Activated gamma-delta T cell (primary cell): Measurements from ENCODE around the gene TLE1.
"Not testable (repeated sequence)": the region's sequence is repeated elsewhere in the genome, so short reads cannot be mapped to it uniquely, and the experiment has no call there.

Experiments used
- DNase-seq: peaks from one replicate; lab custom pipeline; 2025; lab: John Stamatoyannopoulos, UW
- total RNA-seq, 2 donors: gene quantifications; one replicate each; lab custom pipeline; 2026; lab: John Stamatoyannopoulos, UW

TLE1 gene
- total RNA-seq, result 6.7 to 13.1 reads per million in 2 donors

- peak; percentile 87 for DNase-seq
Observed at GRCh38 chr9:81689343-81690175, at the start of gene TLE1. TSS of gene TLE1 (minus strand) at chr9:81689547. CDS start at chr9:81688240, 1,307 bp downstream.

DNA sequence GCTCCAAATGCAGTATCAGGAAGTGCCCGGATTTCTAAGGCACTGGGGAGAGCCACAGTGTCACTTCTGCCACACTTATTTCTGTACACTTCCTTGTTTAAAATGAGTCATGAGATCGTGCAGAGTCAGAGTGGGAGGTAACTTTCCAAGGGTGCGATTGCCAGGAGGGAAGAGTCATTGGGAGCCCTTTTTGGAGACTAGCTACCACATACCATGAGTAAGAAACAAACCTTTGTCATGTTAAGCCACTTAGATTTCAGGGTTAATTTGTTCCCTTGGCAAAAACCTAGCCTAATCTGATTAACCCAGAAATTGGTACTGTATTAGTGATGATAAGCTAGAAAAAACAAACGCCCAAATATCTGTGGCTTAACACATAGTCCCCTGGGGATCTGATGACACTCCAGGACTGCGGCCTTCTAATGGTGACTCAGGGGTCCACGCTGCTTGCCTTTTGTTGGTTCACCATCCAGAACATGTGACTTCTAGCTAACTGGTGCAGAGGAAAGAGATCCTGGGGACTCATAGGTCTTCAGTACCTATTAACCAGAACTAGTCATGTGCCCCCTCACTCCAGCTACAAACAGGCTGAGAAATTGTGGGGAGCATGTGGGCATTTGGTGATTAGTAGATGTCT, 48.6 kb upstream of the TLE1 start:
- DNase-seq, result no peak

DNA sequence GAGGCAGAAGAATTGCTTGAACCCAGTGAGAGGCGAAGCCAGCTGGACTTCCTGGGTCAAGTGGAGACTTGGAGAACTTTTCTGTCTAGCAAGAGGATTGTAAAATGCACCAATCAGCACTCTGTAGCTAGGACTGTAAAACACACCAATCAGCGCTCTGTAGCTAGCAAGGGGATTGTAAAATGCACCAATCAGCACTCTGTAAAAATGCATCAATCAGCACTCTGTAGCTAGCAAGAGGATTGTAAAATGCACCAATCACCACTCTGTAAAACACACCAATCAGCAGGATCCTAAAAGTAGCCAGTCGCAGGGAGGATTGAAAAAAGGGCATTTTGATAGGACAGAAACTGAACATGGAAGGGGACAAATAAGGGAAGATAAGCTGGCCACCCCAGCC, 41.2 kb upstream of the TLE1 start:
- not testable (repeated sequence) for DNase-seq

- no peak for DNase-seq
Observed at GRCh38 chr9:81729135-81729534, 39.8 kb upstream of the TLE1 start.

- no peak for DNase-seq
Observed at GRCh38 chr9:81724242-81724889, 35.0 kb upstream of the TLE1 start.

DNA sequence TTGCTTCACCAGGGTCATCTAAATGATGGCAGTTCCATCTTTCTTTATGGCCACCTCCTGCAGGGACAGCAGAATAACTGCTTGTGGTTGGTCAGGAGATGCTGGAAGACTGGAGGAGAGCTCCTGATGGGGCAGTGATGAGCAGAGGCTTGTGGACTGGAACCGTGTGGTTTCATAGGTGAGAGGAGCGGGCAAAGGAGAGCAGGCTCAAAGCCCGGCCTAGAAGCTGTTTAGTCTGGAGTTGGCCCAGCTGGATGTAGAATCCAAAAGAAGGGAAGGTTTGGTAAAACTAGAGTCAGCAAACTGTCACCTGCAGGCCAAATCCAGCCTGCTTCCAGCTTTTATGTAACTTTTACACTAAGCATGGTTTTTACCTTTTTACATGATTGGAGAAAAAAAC, 32.9 kb upstream of the TLE1 start:
- DNase-seq, result no peak

- no peak for DNase-seq
Observed at GRCh38 chr9:81720450-81721086, 31.2 kb upstream of the TLE1 start.

- DNase-seq, result no peak
Observed at GRCh38 chr9:81719972-81720371, 30.6 kb upstream of the TLE1 start.

GRCh38 chr9:81718244-81718643, 28.9 kb upstream of the TLE1 start:
- DNase-seq, result no peak

DNA sequence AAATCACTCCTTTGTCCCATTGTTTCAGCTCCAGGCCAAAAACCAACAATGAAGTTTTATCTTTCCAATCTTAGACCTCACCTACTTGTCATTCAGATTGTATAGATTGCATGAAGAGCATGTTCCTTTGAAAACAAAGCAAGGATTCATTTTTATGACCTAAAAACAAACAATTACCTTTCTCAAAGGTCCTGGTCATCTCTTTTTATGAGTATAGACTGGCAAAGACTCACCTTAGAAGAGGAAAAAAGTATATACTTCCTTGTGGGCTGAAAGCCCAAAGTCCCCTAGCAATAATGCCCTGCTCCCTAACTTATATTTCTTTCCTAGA, 28.4 kb upstream of the TLE1 start:
- no peak for DNase-seq

GRCh38 chr9:81717061-81717746, 27.9 kb upstream of the TLE1 start:
- DNase-seq, result no peak

DNA sequence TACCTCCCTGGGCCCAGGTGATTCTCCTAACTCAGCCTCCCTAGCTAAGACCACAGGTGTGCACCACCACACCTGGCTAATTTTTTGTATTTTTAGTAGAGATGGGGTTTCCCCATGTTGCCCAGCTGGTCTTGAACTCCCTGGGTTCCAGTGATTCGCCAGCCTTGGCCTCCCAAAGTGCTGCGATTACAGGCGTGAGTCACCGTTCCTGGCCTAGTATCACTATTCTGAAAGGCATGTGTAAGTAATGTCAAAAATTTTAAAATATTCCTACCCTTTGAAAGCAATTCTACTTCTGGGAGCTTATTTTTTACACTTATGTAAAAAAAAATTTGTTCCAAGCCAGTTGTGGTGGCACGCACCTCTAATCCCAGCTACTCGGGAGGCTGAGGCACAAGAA, 27.1 kb upstream of the TLE1 start:
- no peak for DNase-seq

GRCh38 chr9:81705578-81705977, 16.2 kb upstream of the TLE1 start:
- no peak for DNase-seq

- no peak for DNase-seq
Observed at GRCh38 chr9:81694541-81694940, 5.2 kb upstream of the TLE1 start.

GRCh38 chr9:81693671-81694378, 4.5 kb upstream of the TLE1 start:
- no peak for DNase-seq

DNA sequence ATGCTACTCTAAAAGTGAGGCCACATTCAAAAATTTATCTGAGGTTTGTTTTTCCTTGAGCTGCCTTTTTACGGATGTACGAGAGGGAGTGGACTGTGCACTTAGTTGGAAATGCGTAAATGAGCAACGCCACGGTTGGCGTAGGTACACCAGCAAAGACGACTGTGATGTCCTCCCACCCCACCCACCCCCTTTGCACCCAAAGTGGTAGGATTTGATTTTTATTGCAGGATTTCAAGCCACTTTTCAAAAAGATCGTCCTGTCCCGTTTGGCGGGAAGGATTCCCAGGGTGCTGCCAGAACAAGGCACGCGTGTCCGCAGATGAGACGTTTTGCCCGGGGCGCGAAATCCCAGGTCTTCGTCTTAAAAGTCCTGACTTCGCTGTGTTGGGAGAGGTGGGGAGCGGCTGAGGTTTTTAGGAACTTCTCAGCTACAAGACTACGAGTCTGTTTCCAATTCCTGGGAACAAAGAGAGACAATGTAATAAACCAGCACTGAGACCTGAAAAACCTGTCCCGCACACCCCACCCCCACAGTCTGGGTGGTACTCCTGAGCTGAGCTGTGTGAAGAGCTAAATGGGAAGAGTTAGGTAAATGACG, 1.0 kb upstream of the TLE1 start:
- no peak for DNase-seq

- DNase-seq, result not testable (repeated sequence)
Observed at GRCh38 chr9:81689093-81689342, 329 bp downstream of the TLE1 start.

- DNase-seq, result peak; percentile 39
Observed at GRCh38 chr9:81688262-81689092, 870 bp downstream of the TLE1 start.

DNA sequence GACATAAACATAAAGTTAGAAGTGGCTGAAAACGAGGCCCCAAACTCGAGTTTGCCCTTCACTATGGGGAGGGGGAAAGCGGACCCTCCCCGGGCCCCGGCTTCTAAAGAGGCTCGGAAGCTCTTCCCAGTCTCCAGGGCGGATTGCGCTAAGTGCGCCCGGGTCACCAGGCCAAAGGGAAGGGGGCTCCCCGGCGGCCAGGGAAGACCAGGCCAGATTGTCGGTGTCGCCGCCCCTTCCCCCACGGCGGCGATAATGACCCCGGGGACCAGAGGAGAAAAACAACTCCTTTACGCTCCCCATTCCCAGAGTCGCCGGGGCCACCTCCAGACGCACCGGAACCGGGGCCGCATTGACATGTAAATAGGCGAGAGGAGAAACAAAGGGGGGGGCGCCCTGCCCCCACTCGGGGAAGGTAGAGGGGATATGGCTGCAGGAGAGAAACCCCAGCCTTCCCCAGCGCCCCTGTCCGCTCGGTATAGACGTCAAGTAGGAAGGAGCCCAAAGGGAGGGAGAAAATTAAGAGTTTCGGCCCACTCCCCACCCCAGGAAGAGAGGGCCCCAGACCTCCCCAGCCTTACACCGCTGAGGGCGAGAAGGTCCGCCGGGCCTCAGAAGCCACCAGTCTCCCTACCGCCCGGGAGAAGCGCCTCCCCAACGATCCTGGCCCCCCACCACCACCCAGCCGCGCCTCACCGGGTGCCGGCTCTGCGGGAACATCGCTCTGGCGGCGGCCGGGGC, 1.7 kb downstream of the TLE1 start:
- DNase-seq, result no peak
